GM12874 (cell line): ENCODE data around the gene TICAM2.

Source experiments
- CTCF ChIP-seq: IDR thresholded peaks from 2 replicates; pipeline ENCODE4 v1.5.1; 2011; ENCODE audit warnings: low read depth, mild to moderate bottlenecking, control low read depth, low read length, moderate library complexity; ENCODE audit not compliant: insufficient read depth

TICAM2 gene

GRCh38 chr5:115531380-115531779, 70.9 kb downstream of the TICAM2 start:
- no peak for TF ChIP-seq CTCF

- TF ChIP-seq CTCF: no peak
Measured at GRCh38 chr5:115530426-115530825, 71.9 kb downstream of the TICAM2 start.
